Measurements from ENCODE around the gene ADGRA1.

GRCh38 chr10:133070810-133071209, 16.9 kb upstream of the ADGRA1 start:
- TF ChIP-seq, protein P1, sequence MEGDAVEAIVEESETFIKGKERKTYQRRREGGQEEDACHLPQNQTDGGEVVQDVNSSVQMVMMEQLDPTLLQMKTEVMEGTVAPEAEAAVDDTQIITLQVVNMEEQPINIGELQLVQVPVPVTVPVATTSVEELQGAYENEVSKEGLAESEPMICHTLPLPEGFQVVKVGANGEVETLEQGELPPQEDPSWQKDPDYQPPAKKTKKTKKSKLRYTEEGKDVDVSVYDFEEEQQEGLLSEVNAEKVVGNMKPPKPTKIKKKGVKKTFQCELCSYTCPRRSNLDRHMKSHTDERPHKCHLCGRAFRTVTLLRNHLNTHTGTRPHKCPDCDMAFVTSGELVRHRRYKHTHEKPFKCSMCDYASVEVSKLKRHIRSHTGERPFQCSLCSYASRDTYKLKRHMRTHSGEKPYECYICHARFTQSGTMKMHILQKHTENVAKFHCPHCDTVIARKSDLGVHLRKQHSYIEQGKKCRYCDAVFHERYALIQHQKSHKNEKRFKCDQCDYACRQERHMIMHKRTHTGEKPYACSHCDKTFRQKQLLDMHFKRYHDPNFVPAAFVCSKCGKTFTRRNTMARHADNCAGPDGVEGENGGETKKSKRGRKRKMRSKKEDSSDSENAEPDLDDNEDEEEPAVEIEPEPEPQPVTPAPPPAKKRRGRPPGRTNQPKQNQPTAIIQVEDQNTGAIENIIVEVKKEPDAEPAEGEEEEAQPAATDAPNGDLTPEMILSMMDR (IDR thresholded peaks at IDR 0.05): no peak
- no peak for TF ChIP-seq POLR2A (IDR thresholded peaks at IDR 0.05)
